Smooth muscle cell (in vitro differentiated cells): ENCODE data around the gene RFFL. TPM values are rescaled to one million over a fixed set of nuclear protein-coding genes. Genes with fewer than 3 reads are reported as not detected.

ENCODE experiments used
- DNase-seq: peaks from one replicate; lab custom pipeline; 2025; ENCODE audit not compliant: unreplicated experiment; lab: John Stamatoyannopoulos, UW
- H2AFZ ChIP-seq: fragments of 200-600 bp; sonication (generic); 2 replicates; pipeline ENCODE4 v1.6.0; 2016; ENCODE audit warnings: antibody characterized with exemption, low read depth, mild to moderate bottlenecking
- H3F3A ChIP-seq: fragments of 200-600 bp; sonication (generic); 2 replicates; pipeline ENCODE4 v1.6.0; 2017; ENCODE audit warnings: antibody characterized with exemption, low read depth
- H3K27ac ChIP-seq: fragments of 200-600 bp; sonication (generic); 2 replicates; pipeline ENCODE4 v1.5.1; 2016; ENCODE audit warnings: low read depth, mild to moderate bottlenecking
- H3K27me3 ChIP-seq: fragments of 200-600 bp; sonication (generic); 2 replicates; pipeline ENCODE4 v1.6.1; 2016; ENCODE audit warnings: low read depth, mild to moderate bottlenecking
- H3K36me3 ChIP-seq: fragments of 200-600 bp; sonication (generic); 2 replicates; pipeline ENCODE4 v1.5.1; 2016; ENCODE audit warnings: low read depth
- H3K4me1 ChIP-seq: fragments of 200-600 bp; sonication (generic); 2 replicates; pipeline ENCODE4 v1.5.1; 2016; ENCODE audit warnings: low read depth
- H3K4me2 ChIP-seq: fragments of 200-600 bp; sonication (generic); 2 replicates; pipeline ENCODE4 v1.6.0; 2016; ENCODE audit warnings: mild to moderate bottlenecking
- H3K4me3 ChIP-seq: fragments of 200-600 bp; sonication (generic); 2 replicates; pipeline ENCODE4 v1.5.1; 2016; ENCODE audit warnings: mild to moderate bottlenecking
- H3K79me2 ChIP-seq: fragments of 200-600 bp; sonication (generic); 2 replicates; pipeline ENCODE4 v1.6.0; 2016; ENCODE audit warnings: low read depth, mild to moderate bottlenecking
- H3K9ac ChIP-seq: fragments of 200-600 bp; sonication (generic); 2 replicates; pipeline ENCODE4 v1.6.0; 2016; ENCODE audit warnings: low read depth
- H3K9me3 ChIP-seq: fragments of 200-600 bp; sonication (generic); replicated peaks from 2 replicates; pipeline ENCODE4 v1.5.1; 2016; ENCODE audit warnings: low read depth
- H4K20me1 ChIP-seq: fragments of 200-600 bp; sonication (generic); 2 replicates; pipeline ENCODE4 v1.6.0; 2016; ENCODE audit warnings: low read depth
- WGBS: methylation state at CpG from one replicate; pipeline ENCODE4 v1.1.7; 2016; ENCODE audit warnings: low lambda C conversion rate; 5-methylcytosine and 5-hydroxymethylcytosine counted together
- polyA plus RNA-seq: library from polyadenylated mRNA; unstranded; fragments of >200 nt; fragmentation: Nextera tagmentation; extraction: Ambion mirVana; gene quantifications from 2 replicates; pipeline ENCODE4 v1.2.1, GENCODE V29; 2016
- total RNA-seq: library from RNA; depleted of rRNA; stranded (reverse); fragments of >200 nt; gene quantifications from 2 replicates; pipeline ENCODE4 v1.2.3, GENCODE V29; 2014
- TF ChIP-seq, protein P1 (sequence below): fragments of 200-600 bp; sonication (generic); IDR thresholded peaks from 2 replicates; pipeline ENCODE4 v1.5.1; 2017; ENCODE audit warnings: borderline replicate concordance, mild to moderate bottlenecking, antibody characterized with exemption; ENCODE audit not compliant: insufficient read depth, poor library complexity, severe bottlenecking

Gene RFFL
- total and polyA plus RNA-seq, 2 experiments from 2014 or later, result 7.0 to 7.1 TPM

GRCh38 chr17:35044181-35044580 is 19.3 kb downstream of the RFFL start:
- Histone ChIP-seq H4K20me1 (peaks cover 52% of the 10 kb centered on the region), H2AFZ (no peak overlapping the region), H3K4me2 (no peak overlapping the region), H3K4me1 (peaks cover 19% of the 10 kb centered on the region), H3K9ac (no peak overlapping the region), H3K4me3 (no peak overlapping the region), H3K9me3 (no peaks in the 10 kb centered on the region), H3K27me3 (no peaks in the 10 kb centered on the region), H3F3A (no peaks in the 10 kb centered on the region), H3K27ac (no peak overlapping the region), H3K79me2 (peaks cover 3% of the 10 kb centered on the region), H3K36me3 (no peaks in the 10 kb centered on the region)
- 95% methylated on average over 8 of the region's 8 CpGs for WGBS
- no peak for DNase-seq
- TF ChIP-seq, protein P1, sequence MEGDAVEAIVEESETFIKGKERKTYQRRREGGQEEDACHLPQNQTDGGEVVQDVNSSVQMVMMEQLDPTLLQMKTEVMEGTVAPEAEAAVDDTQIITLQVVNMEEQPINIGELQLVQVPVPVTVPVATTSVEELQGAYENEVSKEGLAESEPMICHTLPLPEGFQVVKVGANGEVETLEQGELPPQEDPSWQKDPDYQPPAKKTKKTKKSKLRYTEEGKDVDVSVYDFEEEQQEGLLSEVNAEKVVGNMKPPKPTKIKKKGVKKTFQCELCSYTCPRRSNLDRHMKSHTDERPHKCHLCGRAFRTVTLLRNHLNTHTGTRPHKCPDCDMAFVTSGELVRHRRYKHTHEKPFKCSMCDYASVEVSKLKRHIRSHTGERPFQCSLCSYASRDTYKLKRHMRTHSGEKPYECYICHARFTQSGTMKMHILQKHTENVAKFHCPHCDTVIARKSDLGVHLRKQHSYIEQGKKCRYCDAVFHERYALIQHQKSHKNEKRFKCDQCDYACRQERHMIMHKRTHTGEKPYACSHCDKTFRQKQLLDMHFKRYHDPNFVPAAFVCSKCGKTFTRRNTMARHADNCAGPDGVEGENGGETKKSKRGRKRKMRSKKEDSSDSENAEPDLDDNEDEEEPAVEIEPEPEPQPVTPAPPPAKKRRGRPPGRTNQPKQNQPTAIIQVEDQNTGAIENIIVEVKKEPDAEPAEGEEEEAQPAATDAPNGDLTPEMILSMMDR, result no peak

- H3K36me3 ChIP-seq, result no peaks in the 10 kb centered on the region
- TF ChIP-seq, protein P1, result no peak
- H3K27me3 ChIP-seq, result no peaks in the 10 kb centered on the region
- H2AFZ ChIP-seq, result no peak overlapping the region
- H3K4me2 ChIP-seq, result no peak overlapping the region
- 99% methylated on average over 7 of the region's 7 CpGs for WGBS
- no peak overlapping the region for H3K27ac ChIP-seq
- no peaks in the 10 kb centered on the region for H3K9me3 ChIP-seq
- H3K4me3 ChIP-seq, result no peak overlapping the region
- H4K20me1 ChIP-seq, result peaks cover 33% of the 10 kb centered on the region
- no peak for DNase-seq
- H3K9ac ChIP-seq, result no peak overlapping the region
- no peaks in the 10 kb centered on the region for H3F3A ChIP-seq
- peaks cover 4% of the 10 kb centered on the region for H3K4me1 ChIP-seq
- H3K79me2 ChIP-seq, result no peaks in the 10 kb centered on the region
Measured at GRCh38 chr17:35041390-35041789, 22.1 kb downstream of the RFFL start.

GRCh38 chr17:35038453-35038852 is 25.1 kb downstream of the RFFL start:
- Histone ChIP-seq H3K36me3 (no peaks in the 10 kb centered on the region), H3K4me1 (no peaks in the 10 kb centered on the region), H3K4me2 (no peak overlapping the region), H3K9ac (no peak overlapping the region), H4K20me1 (peaks cover 10% of the 10 kb centered on the region), H3K4me3 (no peak overlapping the region), H3K79me2 (no peaks in the 10 kb centered on the region), H3F3A (no peaks in the 10 kb centered on the region), H3K9me3 (no peaks in the 10 kb centered on the region), H3K27ac (no peak overlapping the region), H3K27me3 (no peaks in the 10 kb centered on the region), H2AFZ (no peak overlapping the region)
- WGBS, result 93% methylated on average over 3 of the region's 3 CpGs
- no peak for DNase-seq
- TF ChIP-seq, protein P1, result no peak

DNA sequence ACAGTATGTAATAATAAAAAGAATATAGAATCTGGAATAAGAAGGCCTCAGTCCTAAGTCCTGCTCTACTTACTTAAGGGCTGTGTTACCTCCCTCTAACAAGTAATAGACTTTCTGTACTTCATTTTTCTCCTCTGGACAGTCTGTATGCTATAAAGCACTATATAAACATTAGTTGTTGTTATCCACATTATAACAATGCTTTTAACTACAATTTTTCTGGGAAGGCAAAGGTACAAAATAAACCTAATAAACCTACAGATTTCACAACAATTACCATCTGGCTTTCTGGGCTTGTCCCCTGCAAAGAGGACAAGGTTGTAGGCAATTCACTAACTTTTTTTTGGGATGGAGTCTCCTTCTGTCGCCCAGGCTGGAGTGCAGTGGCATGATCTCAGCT is 32.7 kb downstream of the RFFL start:
- H3K9me3 ChIP-seq, result no peaks in the 10 kb centered on the region
- DNase-seq, result no peak
- WGBS, result 90% methylated on average over 1 of the region's 1 CpG
- no peaks in the 10 kb centered on the region for H3K79me2 ChIP-seq
- no peak overlapping the region for H3K9ac ChIP-seq
- no peaks in the 10 kb centered on the region for H3F3A ChIP-seq
- H2AFZ ChIP-seq, result no peak overlapping the region
- H3K27me3 ChIP-seq, result no peaks in the 10 kb centered on the region
- no peak overlapping the region for H3K4me3 ChIP-seq
- H3K27ac ChIP-seq, result no peak overlapping the region
- no peaks in the 10 kb centered on the region for H3K4me1 ChIP-seq
- H3K4me2 ChIP-seq, result no peak overlapping the region
- H3K36me3 ChIP-seq, result no peaks in the 10 kb centered on the region
- no peaks in the 10 kb centered on the region for H4K20me1 ChIP-seq
- TF ChIP-seq, protein P1, result no peak
